AG04449 (cell line): Measurements from ENCODE around the gene TUBA8.
"Not testable (repeated sequence)": the region's sequence is repeated elsewhere in the genome, so short reads cannot be mapped to it uniquely, and the experiment has no call there.

Experiments used
- CTCF ChIA-PET: fragments of 350-600 bp; formaldehyde crosslinking; extraction: SDS; loops from one replicate; lab custom pipeline; 2021; ENCODE audit warnings: antibody characterized with exemption; lab: Yijun Ruan, JAX
- POLR2A ChIA-PET: fragments of 400-600, 350-600 bp; formaldehyde crosslinking; extraction: SDS; loops from one replicate; lab custom pipeline; 2020; ENCODE audit warnings: antibody characterized with exemption, inconsistent platforms; lab: Yijun Ruan, JAX
- DNase-seq: peaks from one replicate; pipeline ENCODE4 v3.0.0-alpha.2; 2010; ENCODE audit warnings: low read depth, low spot score
- H3K4me3 ChIP-seq: 2 replicates; pipeline ENCODE4 v1.5.1; 2011; ENCODE audit warnings: low read depth, mild to moderate bottlenecking, control low read depth, low read length
- TF ChIP-seq, protein P1 (sequence below): IDR thresholded peaks from one replicate; pipeline ENCODE4 v1.5.1; 2011; ENCODE audit warnings: mild to moderate bottlenecking, moderate library complexity, low read length, control low read depth, inconsistent platforms; ENCODE audit not compliant: insufficient read depth; ENCODE audit errors: missing control alignments

The TUBA8 gene

DNA sequence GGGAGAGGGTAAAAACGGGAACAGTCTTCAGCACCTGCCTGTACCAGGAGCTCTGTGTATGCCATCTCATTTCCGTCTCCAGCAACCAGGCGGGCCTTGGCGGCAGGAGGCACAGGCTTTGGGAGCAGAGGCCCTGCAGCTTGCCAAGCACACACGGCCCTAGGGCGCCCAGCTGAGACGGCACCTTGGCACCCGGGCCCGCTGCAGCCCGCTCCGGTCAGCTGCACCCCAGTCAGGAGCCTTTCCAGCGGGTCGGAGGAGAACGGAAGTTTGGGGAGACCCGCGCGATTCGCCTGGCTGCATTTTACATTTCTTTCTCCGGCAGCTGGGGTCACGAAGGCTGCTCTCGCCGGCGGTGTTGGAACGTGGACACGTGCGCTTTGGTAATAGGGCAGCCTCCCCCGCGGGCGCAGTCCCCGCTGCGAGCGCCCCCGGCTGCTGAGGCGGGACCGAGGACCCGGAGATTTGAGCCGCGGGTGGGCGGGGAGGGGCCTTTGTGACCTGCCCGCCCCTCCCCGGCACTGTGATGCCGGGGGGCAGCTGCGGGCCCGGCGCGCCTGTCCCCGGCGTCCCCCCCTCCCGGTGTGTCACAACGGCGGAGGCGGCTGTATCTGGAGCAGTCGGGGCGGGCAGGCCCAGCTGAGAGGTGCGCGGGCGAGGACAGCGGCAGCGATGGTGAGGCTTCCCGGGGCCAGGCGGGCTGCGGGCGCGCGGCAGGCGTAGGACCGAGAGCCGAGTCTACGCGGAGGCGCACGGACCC is at the start of gene TUBA8:
TUBA8 (plus strand) TSS at position 616 of the 760 bp plus-strand sequence; CDS start at position 673, 57 bp downstream.
- TF ChIP-seq, protein P1, sequence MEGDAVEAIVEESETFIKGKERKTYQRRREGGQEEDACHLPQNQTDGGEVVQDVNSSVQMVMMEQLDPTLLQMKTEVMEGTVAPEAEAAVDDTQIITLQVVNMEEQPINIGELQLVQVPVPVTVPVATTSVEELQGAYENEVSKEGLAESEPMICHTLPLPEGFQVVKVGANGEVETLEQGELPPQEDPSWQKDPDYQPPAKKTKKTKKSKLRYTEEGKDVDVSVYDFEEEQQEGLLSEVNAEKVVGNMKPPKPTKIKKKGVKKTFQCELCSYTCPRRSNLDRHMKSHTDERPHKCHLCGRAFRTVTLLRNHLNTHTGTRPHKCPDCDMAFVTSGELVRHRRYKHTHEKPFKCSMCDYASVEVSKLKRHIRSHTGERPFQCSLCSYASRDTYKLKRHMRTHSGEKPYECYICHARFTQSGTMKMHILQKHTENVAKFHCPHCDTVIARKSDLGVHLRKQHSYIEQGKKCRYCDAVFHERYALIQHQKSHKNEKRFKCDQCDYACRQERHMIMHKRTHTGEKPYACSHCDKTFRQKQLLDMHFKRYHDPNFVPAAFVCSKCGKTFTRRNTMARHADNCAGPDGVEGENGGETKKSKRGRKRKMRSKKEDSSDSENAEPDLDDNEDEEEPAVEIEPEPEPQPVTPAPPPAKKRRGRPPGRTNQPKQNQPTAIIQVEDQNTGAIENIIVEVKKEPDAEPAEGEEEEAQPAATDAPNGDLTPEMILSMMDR = no peak
- H3K4me3 ChIP-seq = peak within 1 kb of the TSS; percentile 43
- DNase-seq = no peak
- ChIA-PET CTCF (interaction anchor here (0.8 to 0.9 kb wide), 2 partner anchors 17 to 34 kb away, joined by 3 to 4 read pairs; no protein-coding TSS in a partner anchor), POLR2A (no interaction called here)

DNA sequence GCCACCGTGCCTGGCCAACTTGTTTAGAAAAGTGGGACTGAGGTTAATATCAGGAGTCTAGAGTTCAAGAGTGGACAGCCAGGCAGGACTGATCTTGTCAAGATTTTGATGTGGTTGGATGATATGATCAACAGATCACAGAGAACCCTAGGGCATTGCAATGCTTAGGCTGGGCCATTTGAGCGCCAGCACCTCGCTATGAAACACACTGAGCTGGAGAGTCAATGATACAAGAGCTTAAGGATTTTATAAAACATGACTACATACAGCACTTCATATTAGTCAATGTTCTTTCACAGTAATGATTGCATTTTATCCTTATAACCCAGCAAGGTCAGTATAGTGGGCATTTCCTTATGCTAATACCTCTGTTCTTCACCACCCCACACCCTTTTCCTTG is 48.2 kb upstream of the TUBA8 start:
- CTCF ChIA-PET = interaction anchor here (1.5 to 2.0 kb wide), 4 partner anchors 10 to 39 kb away, joined by 5 to 20 read pairs (median 7); partner anchors contain the start of gene MICAL3
- no peak overlapping the region for H3K4me3 ChIP-seq
- DNase-seq = no peak
- POLR2A ChIA-PET = no interaction called here
- TF ChIP-seq, protein P1 = no peak

DNA sequence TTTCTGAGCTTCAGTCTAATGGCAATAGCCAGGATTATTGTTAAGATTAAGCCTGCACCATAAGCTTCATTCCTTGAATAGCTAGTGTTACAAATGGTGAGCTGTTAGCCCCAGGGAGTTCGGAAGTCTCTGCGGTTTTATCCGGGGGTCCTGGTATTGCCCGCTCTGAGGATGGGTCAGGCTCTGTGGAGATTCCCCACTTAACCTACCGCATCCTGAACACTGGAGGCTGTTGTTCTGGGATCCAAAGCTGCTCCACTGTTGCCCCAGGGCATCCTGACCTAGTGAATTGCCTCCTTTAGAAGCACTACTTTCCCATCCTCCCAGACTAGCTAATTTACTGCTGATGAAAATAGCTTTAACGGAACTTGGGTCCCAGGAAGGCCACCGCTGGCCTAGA is 47.3 kb upstream of the TUBA8 start:
- TF ChIP-seq, protein P1 = no peak
- CTCF ChIA-PET = interaction anchor here (1.5 to 2.0 kb wide), 3 partner anchors 9 to 38 kb away, joined by 7 to 20 read pairs (median 7); partner anchors contain the start of gene MICAL3

DNA sequence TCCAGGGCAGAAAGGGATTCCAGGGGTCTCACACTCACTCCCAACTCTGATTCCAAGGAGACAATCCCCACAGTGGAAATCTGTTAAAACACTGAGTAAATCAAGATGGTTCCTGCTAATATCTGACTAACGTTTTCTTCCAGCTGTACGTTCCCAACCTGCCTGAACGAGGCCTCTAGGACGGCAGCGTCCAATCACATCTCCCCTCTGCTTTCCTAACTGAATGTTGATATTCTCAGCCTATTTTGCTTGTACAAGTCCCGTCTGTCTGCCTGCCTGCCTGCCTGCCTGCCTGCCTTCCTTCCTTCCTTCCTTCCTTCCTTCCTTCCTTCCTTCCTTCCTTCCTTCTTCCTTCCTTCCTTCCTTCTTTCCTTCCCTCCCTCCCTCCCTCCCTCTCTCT is 46.9 kb upstream of the TUBA8 start:
- H3K4me3 ChIP-seq, DNase-seq, POLR2A ChIA-PET: not testable (repeated sequence)
- CTCF ChIA-PET = interaction anchor here (1.5 to 2.0 kb wide), 3 partner anchors 9 to 38 kb away, joined by 7 to 20 read pairs (median 7); partner anchors contain the start of gene MICAL3

More for the DNA sequence above, 47.3 kb upstream of the TUBA8 start:
- H3K4me3 ChIP-seq = no peak overlapping the region
- POLR2A ChIA-PET = no interaction called here
- DNase-seq = no peak

DNA sequence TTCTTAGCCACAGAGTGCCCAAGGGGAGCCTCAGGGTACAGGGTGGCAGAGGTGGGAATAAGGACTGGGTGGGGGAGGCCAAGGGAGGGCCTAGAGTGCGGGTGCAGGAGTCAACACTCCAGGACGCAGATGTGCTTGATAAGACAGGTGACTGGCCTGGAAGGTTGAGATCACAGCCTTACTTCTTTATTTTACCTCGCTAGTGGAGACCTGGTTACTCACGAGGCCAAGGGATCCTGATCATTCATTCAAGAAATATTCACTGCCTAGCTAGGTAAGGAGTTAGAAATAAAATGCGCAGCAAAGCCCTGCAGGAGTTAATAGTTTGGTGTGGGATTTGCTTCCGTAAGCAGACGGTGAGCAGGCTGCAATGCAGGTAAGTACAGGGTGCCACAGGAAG is 46.0 kb upstream of the TUBA8 start:
- DNase-seq = no peak
- no peak overlapping the region for H3K4me3 ChIP-seq
- TF ChIP-seq, protein P1 = no peak
- POLR2A ChIA-PET = no interaction called here
- CTCF ChIA-PET = interaction anchor here (1.7 to 2.6 kb wide), 3 partner anchors 8 to 41 kb away, joined by 4 to 26 read pairs (median 6); no protein-coding TSS in a partner anchor

DNA sequence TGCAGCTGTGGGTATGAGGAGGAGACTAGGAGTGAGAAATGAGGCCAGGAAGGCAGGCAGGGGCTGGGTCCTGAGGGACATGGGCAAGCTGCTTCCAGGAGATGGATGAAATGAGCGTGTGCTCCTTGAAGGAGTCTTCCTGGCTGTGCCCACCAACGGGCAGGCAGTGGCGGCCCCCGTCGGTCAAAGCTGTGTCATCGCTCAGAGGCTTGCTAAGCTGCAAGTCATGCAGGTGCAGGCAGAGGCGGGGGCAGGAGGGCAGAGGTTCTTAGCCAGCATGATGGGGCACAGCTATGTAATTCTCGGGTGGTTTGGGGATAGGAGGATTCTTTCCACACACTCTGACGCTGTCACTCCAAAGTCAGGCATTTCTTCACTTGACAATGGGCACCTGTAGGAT is 45.4 kb upstream of the TUBA8 start:
- TF ChIP-seq, protein P1 = no peak
- ChIA-PET POLR2A (no interaction called here), CTCF (interaction anchor here (1.1 to 2.6 kb wide), 4 partner anchors 9 to 322 kb away, joined by 3 to 26 read pairs (median 5); no protein-coding TSS in a partner anchor)
- H3K4me3 ChIP-seq = no peak overlapping the region
- no peak for DNase-seq
